Smooth muscle cell (in vitro differentiated cells): ENCODE results near the gene CRIP1. TPM values are rescaled to one million over a fixed set of nuclear protein-coding genes. Genes with fewer than 3 reads are reported as not detected.

ENCODE experiments used
- DNase-seq: peaks from one replicate; lab custom pipeline; 2025; ENCODE audit not compliant: unreplicated experiment; lab: John Stamatoyannopoulos, UW
- H2AFZ ChIP-seq: fragments of 200-600 bp; sonication (generic); 2 replicates; pipeline ENCODE4 v1.6.0; 2016; ENCODE audit warnings: antibody characterized with exemption, low read depth, mild to moderate bottlenecking
- H3F3A ChIP-seq: fragments of 200-600 bp; sonication (generic); 2 replicates; pipeline ENCODE4 v1.6.0; 2017; ENCODE audit warnings: antibody characterized with exemption, low read depth
- H3K27ac ChIP-seq: fragments of 200-600 bp; sonication (generic); 2 replicates; pipeline ENCODE4 v1.5.1; 2016; ENCODE audit warnings: low read depth, mild to moderate bottlenecking
- H3K27me3 ChIP-seq: fragments of 200-600 bp; sonication (generic); 2 replicates; pipeline ENCODE4 v1.6.1; 2016; ENCODE audit warnings: low read depth, mild to moderate bottlenecking
- H3K36me3 ChIP-seq: fragments of 200-600 bp; sonication (generic); 2 replicates; pipeline ENCODE4 v1.5.1; 2016; ENCODE audit warnings: low read depth
- H3K4me1 ChIP-seq: fragments of 200-600 bp; sonication (generic); 2 replicates; pipeline ENCODE4 v1.5.1; 2016; ENCODE audit warnings: low read depth
- H3K4me2 ChIP-seq: fragments of 200-600 bp; sonication (generic); 2 replicates; pipeline ENCODE4 v1.6.0; 2016; ENCODE audit warnings: mild to moderate bottlenecking
- H3K4me3 ChIP-seq: fragments of 200-600 bp; sonication (generic); 2 replicates; pipeline ENCODE4 v1.5.1; 2016; ENCODE audit warnings: mild to moderate bottlenecking
- H3K79me2 ChIP-seq: fragments of 200-600 bp; sonication (generic); 2 replicates; pipeline ENCODE4 v1.6.0; 2016; ENCODE audit warnings: low read depth, mild to moderate bottlenecking
- H3K9ac ChIP-seq: fragments of 200-600 bp; sonication (generic); 2 replicates; pipeline ENCODE4 v1.6.0; 2016; ENCODE audit warnings: low read depth
- H3K9me3 ChIP-seq: fragments of 200-600 bp; sonication (generic); replicated peaks from 2 replicates; pipeline ENCODE4 v1.5.1; 2016; ENCODE audit warnings: low read depth
- H4K20me1 ChIP-seq: fragments of 200-600 bp; sonication (generic); 2 replicates; pipeline ENCODE4 v1.6.0; 2016; ENCODE audit warnings: low read depth
- WGBS: methylation state at CpG from one replicate; pipeline ENCODE4 v1.1.7; 2016; ENCODE audit warnings: low lambda C conversion rate; 5-methylcytosine and 5-hydroxymethylcytosine counted together
- polyA plus RNA-seq: library from polyadenylated mRNA; unstranded; fragments of >200 nt; fragmentation: Nextera tagmentation; extraction: Ambion mirVana; gene quantifications from 2 replicates; pipeline ENCODE4 v1.2.1, GENCODE V29; 2016
- total RNA-seq: library from RNA; depleted of rRNA; stranded (reverse); fragments of >200 nt; gene quantifications from 2 replicates; pipeline ENCODE4 v1.2.3, GENCODE V29; 2014
- TF ChIP-seq, protein P1 (sequence below): fragments of 200-600 bp; sonication (generic); IDR thresholded peaks from 2 replicates; pipeline ENCODE4 v1.5.1; 2017; ENCODE audit warnings: borderline replicate concordance, mild to moderate bottlenecking, antibody characterized with exemption; ENCODE audit not compliant: insufficient read depth, poor library complexity, severe bottlenecking

Gene CRIP1
- total and polyA plus RNA-seq, 2 experiments from 2014 or later, result 4.9 to 31.8 TPM

DNA sequence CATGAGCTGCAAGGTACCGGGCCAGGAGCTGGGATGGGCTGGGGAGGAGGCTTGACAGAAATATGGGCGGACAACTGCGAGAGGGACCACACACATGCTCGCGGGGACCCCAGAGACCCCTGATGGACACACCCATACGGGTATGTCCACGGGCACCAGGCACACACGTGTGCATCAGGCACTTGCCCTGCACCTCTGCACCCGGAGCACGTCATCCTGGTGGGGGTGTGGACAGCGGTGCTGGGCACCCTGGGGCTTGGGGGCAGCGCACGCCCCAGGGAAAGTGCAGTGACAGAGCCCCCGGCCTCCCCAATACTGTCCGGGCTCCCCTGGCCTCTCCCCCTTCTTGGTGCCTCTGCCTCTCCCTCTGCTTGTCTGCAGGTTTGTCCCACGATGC lies 1.7 kb upstream of the CRIP1 start:
- WGBS, result 92% methylated on average over 13 of the region's 16 CpGs
- Histone ChIP-seq H3K9ac (no peak overlapping the region), H3K4me1 (peaks cover 13% of the 10 kb centered on the region), H2AFZ (no peak overlapping the region), H3K79me2 (no peaks in the 10 kb centered on the region), H4K20me1 (no peaks in the 10 kb centered on the region), H3K4me3 (no peak overlapping the region), H3K27me3 (peaks cover 13% of the 10 kb centered on the region), H3K27ac (no peak overlapping the region), H3K9me3 (no peaks in the 10 kb centered on the region), H3K36me3 (no peaks in the 10 kb centered on the region), H3F3A (no peaks in the 10 kb centered on the region), H3K4me2 (no peak overlapping the region)
- no peak for DNase-seq
- TF ChIP-seq, protein P1, sequence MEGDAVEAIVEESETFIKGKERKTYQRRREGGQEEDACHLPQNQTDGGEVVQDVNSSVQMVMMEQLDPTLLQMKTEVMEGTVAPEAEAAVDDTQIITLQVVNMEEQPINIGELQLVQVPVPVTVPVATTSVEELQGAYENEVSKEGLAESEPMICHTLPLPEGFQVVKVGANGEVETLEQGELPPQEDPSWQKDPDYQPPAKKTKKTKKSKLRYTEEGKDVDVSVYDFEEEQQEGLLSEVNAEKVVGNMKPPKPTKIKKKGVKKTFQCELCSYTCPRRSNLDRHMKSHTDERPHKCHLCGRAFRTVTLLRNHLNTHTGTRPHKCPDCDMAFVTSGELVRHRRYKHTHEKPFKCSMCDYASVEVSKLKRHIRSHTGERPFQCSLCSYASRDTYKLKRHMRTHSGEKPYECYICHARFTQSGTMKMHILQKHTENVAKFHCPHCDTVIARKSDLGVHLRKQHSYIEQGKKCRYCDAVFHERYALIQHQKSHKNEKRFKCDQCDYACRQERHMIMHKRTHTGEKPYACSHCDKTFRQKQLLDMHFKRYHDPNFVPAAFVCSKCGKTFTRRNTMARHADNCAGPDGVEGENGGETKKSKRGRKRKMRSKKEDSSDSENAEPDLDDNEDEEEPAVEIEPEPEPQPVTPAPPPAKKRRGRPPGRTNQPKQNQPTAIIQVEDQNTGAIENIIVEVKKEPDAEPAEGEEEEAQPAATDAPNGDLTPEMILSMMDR, result no peak

DNA sequence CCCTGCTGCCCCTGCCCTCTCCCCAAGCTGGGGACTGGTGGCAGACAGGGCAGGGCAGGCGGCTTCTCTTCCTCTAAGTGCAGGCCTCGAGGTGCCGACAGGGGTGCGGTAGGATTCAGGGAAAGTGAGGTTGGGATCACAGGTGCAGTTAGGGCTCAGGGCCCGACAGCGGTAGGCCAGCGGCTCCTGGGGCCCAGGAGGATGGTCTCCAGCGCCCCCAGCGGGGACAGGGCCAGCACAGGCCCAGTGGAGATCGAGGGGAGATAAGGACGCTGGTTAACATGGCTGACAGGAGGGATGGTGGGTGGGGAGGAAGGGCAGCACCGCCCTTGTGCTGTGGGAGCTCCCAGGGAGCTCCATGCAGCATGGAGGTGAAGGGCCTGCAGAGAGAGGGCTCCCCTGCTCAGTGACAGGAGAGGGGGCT lies 935 bp upstream of the CRIP1 start:
- H3K4me2 ChIP-seq, result no peak overlapping the region
- H3K4me3 ChIP-seq, result no peak overlapping the region
- WGBS, result 35% methylated on average over 10 of the region's 12 CpGs
- H3K27ac ChIP-seq, result no peak overlapping the region
- no peaks in the 10 kb centered on the region for H3K9me3 ChIP-seq
- TF ChIP-seq, protein P1, result peak; percentile 21
- H3K36me3 ChIP-seq, result no peaks in the 10 kb centered on the region
- no peaks in the 10 kb centered on the region for H4K20me1 ChIP-seq
- no peak overlapping the region for H3K9ac ChIP-seq
- H3K79me2 ChIP-seq, result no peaks in the 10 kb centered on the region
- H3K27me3 ChIP-seq, result peaks cover 11% of the 10 kb centered on the region
- H3K4me1 ChIP-seq, result peaks cover 13% of the 10 kb centered on the region
- H2AFZ ChIP-seq, result no peak overlapping the region
- no peaks in the 10 kb centered on the region for H3F3A ChIP-seq
- no peak for DNase-seq

DNA sequence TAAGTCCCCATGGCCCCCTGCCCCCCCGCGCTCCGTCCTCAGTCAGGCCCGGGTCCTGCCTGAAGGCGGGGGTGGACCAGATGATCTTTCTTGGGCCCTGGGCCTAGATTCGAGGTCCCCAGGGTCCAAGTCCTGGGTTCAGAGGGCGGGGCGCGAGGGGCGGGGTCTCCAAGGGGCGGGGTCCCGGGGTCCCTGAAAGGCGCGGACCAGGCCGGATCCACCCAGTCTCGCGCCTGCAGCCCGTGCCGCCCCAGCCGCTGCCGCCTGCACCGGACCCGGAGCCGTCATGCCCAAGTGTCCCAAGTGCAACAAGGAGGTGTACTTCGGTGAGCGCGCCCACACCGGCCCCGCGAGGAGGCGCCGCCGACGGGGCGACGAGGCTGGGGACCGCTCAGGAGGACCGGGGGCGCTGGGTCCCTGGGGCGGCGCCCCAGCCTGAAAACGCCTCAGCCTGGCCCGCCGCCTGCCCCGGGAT lies 325 bp downstream of the CRIP1 start:
- Histone ChIP-seq H3F3A (no peaks in the 10 kb centered on the region), H3K27ac (no peak overlapping the region), H3K9me3 (no peaks in the 10 kb centered on the region), H3K4me1 (peaks cover 6% of the 10 kb centered on the region), H3K4me2 (peak overlapping the region; percentile 69), H3K9ac (no peak overlapping the region), H4K20me1 (no peaks in the 10 kb centered on the region), H3K36me3 (no peaks in the 10 kb centered on the region), H3K4me3 (peak overlapping the region; percentile 30), H3K79me2 (no peaks in the 10 kb centered on the region), H3K27me3 (peaks cover 11% of the 10 kb centered on the region), H2AFZ (no peak overlapping the region)
- TF ChIP-seq, protein P1, result no peak
- DNase-seq, result no peak
- WGBS, result 32% methylated on average over 5 of the region's 45 CpGs

DNA sequence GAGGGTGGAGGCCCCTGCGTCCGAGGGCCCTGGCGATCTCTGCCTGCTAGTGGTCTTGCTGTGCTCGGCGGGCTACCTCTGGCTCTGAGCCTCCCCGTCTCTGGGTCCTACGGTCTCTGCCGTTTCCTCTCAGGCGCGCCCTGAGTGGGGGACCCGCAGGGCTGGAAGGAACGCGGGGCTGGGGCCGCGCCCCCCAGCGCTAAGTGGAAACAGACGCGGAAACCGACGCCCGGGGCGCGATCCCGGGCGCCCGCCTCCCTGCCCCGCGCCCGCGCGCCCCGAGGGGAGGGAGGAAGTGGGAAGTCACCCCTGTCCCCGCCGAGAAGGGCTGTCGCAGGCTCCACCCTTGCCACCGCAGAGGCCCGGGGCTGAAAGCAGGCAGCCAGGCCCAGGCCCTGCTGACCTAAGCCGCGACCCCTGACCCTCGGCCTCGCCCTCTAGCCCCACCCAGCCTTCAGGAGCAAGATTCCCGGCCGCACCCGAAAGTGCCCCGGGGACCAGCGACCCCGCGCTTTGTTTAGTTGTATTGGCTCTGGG lies 831 bp downstream of the CRIP1 start:
- Histone ChIP-seq H3F3A (no peaks in the 10 kb centered on the region), H3K27me3 (peaks cover 11% of the 10 kb centered on the region), H3K4me2 (peak overlapping the region; percentile 69), H3K9me3 (no peaks in the 10 kb centered on the region), H3K9ac (no peak overlapping the region), H2AFZ (no peak overlapping the region), H3K36me3 (no peaks in the 10 kb centered on the region), H3K4me3 (peak overlapping the region; percentile 30), H3K79me2 (no peaks in the 10 kb centered on the region), H4K20me1 (no peaks in the 10 kb centered on the region), H3K4me1 (peaks cover 6% of the 10 kb centered on the region), H3K27ac (no peak overlapping the region)
- TF ChIP-seq, protein P1, result no peak
- 48% methylated on average over 44 of the region's 48 CpGs for WGBS
- DNase-seq, result no peak
